ENCODE results near the gene PLCH1.

- TF ChIP-seq CTCF (IDR thresholded peaks at IDR 0.05; ENCODE audit: low read depth, low read length, missing input control) = no peak
- TF ChIP-seq SP1 (IDR thresholded peaks at IDR 0.05) = no peak
- TF ChIP-seq TAF1 (conservative IDR thresholded peaks at IDR 0.05) = no peak
Measured at GRCh38 chr3:155416500-155417118, 328.3 kb downstream of the PLCH1 start.
